Natural killer cell treated with Interleukin-12 subunit alpha and Interleukin-12 subunit beta and Interleukin-15 and Interleukin-18, amount 100 ng/mL, for 72 hours (primary cell): ENCODE data around the gene CNP. TPM values are rescaled to one million over a fixed set of nuclear protein-coding genes. Genes with fewer than 3 reads are reported as not detected.

Source experiments
- ATAC-seq, 2 donors: fragments of 150-1000 bp; cut with Tn5 transposase in 1 of 2; sonication (Bioruptor Pico), chemical (Tn5 transposase) in 1 of 2; 2 replicates each; pipeline ENCODE4 v1.10.0; 2021
- DNase-seq: peaks from one replicate; pipeline ENCODE4 v3.0.0; 2022; ENCODE audit warnings: low spot score
- H3K27ac Mint-ChIP-seq, 2 donors: 1 replicate in 1 of 2; 2 replicates in 1 of 2; pipeline ENCODE4 v1.8.0; 2022; ENCODE audit warnings: mixed read lengths in 2 of 2, mild to moderate bottlenecking in 1 of 2, moderate library complexity in 1 of 2
- H3K27me3 Mint-ChIP-seq, 2 donors: 1 replicate in 1 of 2; 2 replicates in 1 of 2; pipeline ENCODE4 v1.8.0; 2022; ENCODE audit warnings: mixed read lengths in 2 of 2
- H3K36me3 Mint-ChIP-seq: one replicate; pipeline ENCODE4 v1.8.0; 2022; ENCODE audit warnings: mixed read lengths
- H3K4me1 Mint-ChIP-seq, 2 donors: 1 replicate in 1 of 2; 2 replicates in 1 of 2; pipeline ENCODE4 v1.8.0; 2022; ENCODE audit warnings: low read depth in 2 of 2, mixed read lengths in 2 of 2, mild to moderate bottlenecking in 1 of 2
- H3K4me3 Mint-ChIP-seq: one replicate; pipeline ENCODE4 v1.8.0; 2022; ENCODE audit warnings: mixed read lengths
- H3K9me3 Mint-ChIP-seq: 2 replicates; pipeline ENCODE4 v1.8.0; 2022; ENCODE audit warnings: mixed read lengths
- total RNA-seq, 2 donors: library from RNA; stranded (reverse); gene quantifications; one replicate each; pipeline ENCODE4 v1.2.3, GENCODE V29; 2022

Gene CNP
- total RNA-seq, 2 donors from 2014 or later = 55.6 to 81.9 TPM

DNA sequence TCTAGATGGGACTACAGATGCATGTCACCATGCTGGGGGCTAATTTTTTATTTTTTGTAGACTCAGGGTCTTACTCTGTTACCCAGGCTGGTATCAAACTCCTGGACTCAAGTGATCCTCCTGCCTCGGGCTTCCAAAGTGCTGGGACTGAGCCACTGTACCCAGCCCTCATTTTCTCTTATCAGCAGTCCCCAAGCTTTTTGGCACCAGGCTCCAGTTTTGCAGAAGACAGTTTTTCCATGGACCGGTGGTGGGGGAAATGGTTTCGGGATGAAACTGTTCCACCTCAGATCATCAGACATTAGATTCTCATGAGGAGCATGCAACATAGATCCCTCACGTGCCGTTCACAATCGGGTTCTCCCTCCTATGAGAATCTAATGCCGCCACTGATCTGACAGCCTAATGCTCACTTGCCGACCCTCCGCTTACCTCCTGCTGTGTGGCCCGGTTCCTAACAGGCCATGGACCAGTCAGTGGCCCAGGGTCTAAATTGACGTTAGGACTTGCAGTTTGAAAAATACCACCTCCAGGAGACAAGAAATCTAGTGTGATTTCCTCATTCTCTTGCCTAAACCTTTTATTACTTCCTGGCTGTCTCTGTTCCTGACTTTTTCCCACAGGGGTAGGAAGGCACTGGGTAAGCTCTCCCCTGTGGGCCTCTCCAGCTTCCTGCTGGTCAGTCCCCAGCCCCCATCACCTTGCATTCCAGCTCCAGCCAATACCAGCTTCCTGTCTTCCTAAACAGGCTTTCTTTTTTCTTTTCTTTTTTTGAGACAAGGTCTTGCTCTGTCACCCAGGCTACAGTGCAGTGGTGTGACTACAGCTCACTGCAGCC lies 9.3 kb upstream of the CNP start:
- Mint-ChIP-seq H3K9me3 (no peaks in the 10 kb centered on the region), H3K36me3 (no peaks in the 10 kb centered on the region), H3K27me3 (no peaks in the 10 kb centered on the region), H3K4me3 (no peak overlapping the region), H3K4me1 (no peaks in the 10 kb centered on the region), H3K27ac (no peak overlapping the region)
- ATAC-seq = no peak
- no peak for DNase-seq

DNA sequence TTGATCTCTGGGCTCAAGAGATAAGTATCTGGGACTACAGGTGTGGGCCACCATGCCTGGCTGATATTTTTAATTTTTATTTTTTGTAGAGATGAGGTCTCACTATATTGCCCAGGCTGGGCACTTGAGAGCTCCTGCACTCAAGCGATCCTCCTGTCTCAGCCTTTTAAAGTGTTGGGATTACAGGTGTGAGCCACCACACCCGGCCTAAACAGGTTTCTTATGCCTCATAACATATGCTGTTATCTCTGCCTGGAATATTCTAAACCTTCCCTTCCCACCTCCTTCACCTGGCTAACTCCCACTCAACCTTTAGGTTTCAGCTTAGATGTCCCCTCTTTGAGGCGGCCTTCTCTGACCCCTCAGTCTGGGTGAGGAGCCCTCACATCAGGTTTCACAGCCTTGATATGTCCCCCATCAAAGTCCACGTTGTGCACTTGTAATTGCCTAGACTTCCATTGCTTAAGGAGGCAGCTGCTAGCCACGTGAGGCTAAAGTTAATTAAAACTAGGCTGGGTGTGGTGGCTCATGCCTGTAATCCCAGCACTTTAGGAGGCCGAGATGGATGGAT lies 8.6 kb upstream of the CNP start:
- ATAC-seq (no peak), DNase-seq (no peak)
- no peaks in the 10 kb centered on the region for H3K9me3 Mint-ChIP-seq
- H3K27me3 Mint-ChIP-seq = no peaks in the 10 kb centered on the region
- no peak overlapping the region for H3K4me3 Mint-ChIP-seq
- H3K4me1 Mint-ChIP-seq = no peaks in the 10 kb centered on the region
- H3K36me3 Mint-ChIP-seq = no peaks in the 10 kb centered on the region
- no peak overlapping the region for H3K27ac Mint-ChIP-seq

DNA sequence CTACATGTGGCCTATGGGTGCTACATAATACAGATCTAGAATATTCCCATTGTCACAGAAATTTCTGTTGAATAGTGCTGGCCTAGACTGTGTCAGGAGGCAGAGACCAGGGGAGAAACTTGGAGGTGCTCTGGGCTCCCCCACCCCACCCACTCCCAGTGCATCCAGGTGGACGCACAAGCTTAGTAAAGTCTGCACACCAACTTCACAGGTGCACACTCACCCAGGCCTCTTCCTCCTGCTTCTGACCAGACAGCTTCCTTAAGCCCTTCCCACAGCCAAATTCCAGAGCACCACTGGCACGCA lies 7.6 kb upstream of the CNP start:
- H3K27ac Mint-ChIP-seq = no peak overlapping the region
- no peaks in the 10 kb centered on the region for H3K9me3 Mint-ChIP-seq
- no peak overlapping the region for H3K4me3 Mint-ChIP-seq
- DNase-seq = no peak
- H3K27me3 Mint-ChIP-seq = no peaks in the 10 kb centered on the region
- H3K4me1 Mint-ChIP-seq = no peaks in the 10 kb centered on the region
- H3K36me3 Mint-ChIP-seq = no peaks in the 10 kb centered on the region
- no peak for ATAC-seq

DNA sequence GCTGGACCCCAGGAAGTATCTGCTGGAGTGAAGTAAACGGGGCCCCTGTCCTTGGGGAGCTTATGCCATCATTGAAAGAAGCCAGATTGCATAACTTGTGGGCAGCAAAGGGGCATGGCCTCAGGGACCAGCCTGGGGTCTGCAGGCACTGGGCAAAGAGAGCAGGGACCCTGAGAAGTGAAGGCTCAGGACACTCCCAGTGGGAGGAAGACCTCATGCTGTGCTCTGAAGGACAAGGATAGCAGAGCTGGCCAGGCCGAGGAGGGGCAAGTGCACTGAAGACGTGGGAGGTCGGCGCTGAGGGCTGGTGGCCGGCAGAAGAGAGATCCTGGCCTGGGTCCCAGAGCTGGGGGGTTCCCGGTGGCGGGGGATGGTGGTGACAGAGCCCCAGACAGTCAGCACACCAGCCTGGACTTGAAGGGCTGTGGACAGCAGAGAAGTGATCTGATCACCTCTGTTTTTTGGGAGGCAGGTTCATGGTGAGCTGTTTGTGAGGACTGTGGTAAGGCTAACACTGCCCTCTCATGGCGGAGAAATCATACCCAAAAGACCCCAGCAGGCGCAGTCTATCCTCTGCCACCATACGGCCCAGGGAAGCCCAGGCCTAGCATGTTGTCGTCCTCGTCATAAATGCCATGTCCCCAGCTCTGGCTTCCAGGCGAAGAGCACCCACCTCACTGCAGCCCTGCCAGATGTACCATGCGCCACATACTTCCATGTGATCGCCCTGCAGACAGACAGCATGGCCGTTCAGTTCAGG lies 7.1 kb upstream of the CNP start:
- Mint-ChIP-seq H3K27ac (no peak overlapping the region), H3K4me1 (no peaks in the 10 kb centered on the region), H3K9me3 (no peaks in the 10 kb centered on the region), H3K4me3 (no peak overlapping the region), H3K27me3 (no peaks in the 10 kb centered on the region), H3K36me3 (no peaks in the 10 kb centered on the region)
- DNase-seq (no peak), ATAC-seq (no peak)

DNA sequence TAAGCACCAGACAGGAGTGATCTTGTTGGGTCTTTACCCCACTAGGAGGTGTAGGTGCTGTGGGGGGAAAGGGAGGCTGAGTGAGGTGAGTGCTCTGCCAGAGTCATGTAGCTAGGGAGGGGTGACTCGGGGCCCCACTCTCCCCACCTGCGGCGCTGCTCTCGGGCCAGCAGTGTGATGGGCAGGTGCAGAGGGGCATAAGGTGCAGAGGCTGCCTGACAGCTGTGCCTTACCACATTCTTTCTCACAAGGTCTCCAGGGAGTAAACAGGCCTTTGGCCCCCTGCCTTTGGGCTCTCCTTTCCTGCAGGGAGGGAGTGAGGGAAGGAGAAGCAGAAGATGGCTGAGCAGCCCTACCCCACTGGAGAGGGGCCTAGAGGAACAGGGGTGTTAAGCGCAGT lies 4.5 kb upstream of the CNP start:
- no peaks in the 10 kb centered on the region for H3K9me3 Mint-ChIP-seq
- H3K27me3 Mint-ChIP-seq = no peaks in the 10 kb centered on the region
- no peaks in the 10 kb centered on the region for H3K36me3 Mint-ChIP-seq
- DNase-seq (no peak), ATAC-seq (no peak)
- no peak overlapping the region for H3K27ac Mint-ChIP-seq
- H3K4me1 Mint-ChIP-seq = peaks cover 12 to 16% of the 10 kb centered on the region in 2 donors
- H3K4me3 Mint-ChIP-seq = no peak overlapping the region

DNA sequence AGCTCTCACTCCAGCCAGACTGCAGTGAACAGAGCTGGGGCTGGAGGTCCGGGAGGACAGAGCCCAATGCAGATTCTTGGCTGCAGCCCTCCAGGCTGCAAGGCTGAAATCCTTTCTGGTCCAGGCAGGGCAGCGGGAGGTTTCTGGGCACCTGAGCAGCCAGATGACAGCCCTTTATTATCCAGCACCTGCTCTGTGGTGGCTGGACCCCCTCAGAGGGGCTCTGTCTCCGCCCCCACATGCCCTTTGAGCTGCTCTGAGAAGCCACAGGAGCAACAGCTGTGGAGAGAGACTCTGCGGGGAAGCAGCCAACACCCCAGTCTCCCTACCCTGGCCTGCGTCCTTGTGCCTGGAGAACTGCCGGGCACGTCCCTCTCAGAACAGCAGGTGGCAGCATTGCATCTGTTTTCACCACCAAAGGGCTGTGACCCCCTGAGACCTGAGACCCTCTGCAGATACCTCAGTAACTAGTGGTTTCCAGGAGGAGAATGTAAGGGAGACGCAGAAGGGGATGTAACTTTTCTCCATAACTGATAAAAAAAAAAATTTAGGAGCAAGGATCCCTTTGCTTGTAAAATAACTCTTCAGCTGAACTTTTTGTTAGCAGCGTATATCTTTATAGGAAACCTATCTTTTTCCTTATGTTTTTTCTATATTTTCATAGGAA lies 3.7 kb upstream of the CNP start:
- peak in 1 of 2 donors; percentile 21 for ATAC-seq
- no peaks in the 10 kb centered on the region for H3K9me3 Mint-ChIP-seq

DNA sequence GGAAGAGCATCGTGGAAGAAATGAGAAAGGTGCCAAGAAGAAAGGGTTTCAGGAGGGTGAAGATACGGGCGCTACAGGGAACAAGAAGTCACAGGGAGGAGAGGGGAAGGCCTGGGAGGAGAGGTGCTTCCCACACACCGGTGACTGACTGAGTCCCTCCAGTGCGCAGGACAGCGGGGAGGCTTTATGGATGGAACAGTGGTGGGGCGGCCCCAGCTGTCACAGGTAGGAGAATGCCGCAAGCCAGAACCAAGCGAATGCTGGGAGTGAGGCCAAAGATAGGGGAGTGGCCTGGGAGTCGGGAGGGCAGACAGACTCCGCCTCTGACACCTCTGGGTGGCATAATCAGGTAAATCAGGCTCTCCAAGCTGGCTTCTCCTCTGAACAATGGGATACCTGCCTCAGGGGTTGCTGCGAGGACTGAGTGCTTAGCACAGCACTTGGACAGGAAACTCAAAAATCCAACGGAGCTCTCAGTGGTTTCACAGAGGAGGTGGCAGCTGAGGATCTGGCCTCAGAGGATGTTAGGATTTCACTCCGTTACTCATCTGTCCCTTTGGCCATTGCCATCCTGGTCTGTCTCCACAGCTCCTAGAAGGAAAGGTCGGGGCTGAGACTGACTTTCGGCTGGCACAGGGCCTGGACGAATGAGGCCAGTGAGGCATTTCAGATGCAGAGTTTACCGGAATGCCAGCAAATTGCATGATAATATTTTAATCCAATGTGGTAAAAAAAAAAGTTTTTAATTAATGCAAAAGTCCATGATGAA lies 717 bp upstream of the CNP start:
- H3K9me3 Mint-ChIP-seq = no peaks in the 10 kb centered on the region
- H3K4me1 Mint-ChIP-seq = peaks cover 19 to 24% of the 10 kb centered on the region in 2 donors
- no peaks in the 10 kb centered on the region for H3K36me3 Mint-ChIP-seq
- peak; percentile 39 to 45 for ATAC-seq
- no peaks in the 10 kb centered on the region for H3K27me3 Mint-ChIP-seq
- peak overlapping the region; percentile 4 to 65 for H3K27ac Mint-ChIP-seq
- DNase-seq = no peak
- H3K4me3 Mint-ChIP-seq = peak overlapping the region; percentile 77

More for the DNA sequence above, 3.7 kb upstream of the CNP start:
- H3K36me3 Mint-ChIP-seq = no peaks in the 10 kb centered on the region
- no peak overlapping the region for H3K4me3 Mint-ChIP-seq
- peaks cover 17 to 20% of the 10 kb centered on the region in 2 donors for H3K4me1 Mint-ChIP-seq
- no peak overlapping the region for H3K27ac Mint-ChIP-seq
- no peaks in the 10 kb centered on the region for H3K27me3 Mint-ChIP-seq
- peak; percentile 75 for DNase-seq

DNA sequence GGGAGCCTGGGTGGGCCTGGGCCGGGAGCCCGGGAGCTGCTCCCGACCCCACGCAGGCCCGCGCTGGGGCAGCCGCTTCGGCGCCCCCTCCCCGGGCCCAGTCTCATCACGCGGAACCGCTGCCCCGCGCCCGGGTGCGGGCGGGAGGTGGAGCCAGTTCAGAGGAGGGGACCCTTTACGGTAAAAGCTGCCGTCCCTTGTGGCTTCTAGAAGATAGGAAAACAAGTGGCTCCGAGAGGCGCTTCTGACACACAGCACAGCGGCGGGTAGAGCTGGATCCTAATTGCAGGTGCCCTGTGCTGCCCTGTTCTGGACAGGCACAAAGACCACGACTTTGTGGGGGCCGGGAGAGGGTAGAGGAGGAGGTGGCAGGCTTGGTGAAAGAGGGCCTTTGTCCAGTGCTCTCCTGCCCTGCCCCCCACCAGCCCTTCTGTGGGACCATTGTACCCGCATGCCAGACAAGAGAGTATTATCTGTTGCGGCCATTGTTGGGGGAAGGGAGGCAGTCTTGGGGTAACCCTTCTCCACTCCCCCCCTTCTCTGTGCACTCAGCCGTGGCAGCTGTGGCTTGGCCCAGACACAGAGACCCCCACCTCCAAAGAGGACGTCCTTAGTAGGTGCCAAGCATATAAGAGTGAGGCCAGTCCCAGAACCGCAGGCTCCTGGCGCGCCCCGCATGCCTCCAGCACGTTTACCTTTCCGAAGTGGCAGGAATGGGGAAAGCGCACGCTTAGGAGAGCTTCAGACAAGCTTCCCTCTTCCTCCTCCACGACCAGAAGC lies 736 bp downstream of the CNP start:
- H3K9me3 Mint-ChIP-seq = no peaks in the 10 kb centered on the region
- no peaks in the 10 kb centered on the region for H3K27me3 Mint-ChIP-seq
- H3K36me3 Mint-ChIP-seq = no peaks in the 10 kb centered on the region
- peak; percentile 34 to 39 for ATAC-seq
- H3K27ac Mint-ChIP-seq = peak overlapping the region; percentile 56 to 64
- peak overlapping the region; percentile 77 for H3K4me3 Mint-ChIP-seq
- H3K4me1 Mint-ChIP-seq = peaks cover 24% of the 10 kb centered on the region in 2 donors
- no peak for DNase-seq

DNA sequence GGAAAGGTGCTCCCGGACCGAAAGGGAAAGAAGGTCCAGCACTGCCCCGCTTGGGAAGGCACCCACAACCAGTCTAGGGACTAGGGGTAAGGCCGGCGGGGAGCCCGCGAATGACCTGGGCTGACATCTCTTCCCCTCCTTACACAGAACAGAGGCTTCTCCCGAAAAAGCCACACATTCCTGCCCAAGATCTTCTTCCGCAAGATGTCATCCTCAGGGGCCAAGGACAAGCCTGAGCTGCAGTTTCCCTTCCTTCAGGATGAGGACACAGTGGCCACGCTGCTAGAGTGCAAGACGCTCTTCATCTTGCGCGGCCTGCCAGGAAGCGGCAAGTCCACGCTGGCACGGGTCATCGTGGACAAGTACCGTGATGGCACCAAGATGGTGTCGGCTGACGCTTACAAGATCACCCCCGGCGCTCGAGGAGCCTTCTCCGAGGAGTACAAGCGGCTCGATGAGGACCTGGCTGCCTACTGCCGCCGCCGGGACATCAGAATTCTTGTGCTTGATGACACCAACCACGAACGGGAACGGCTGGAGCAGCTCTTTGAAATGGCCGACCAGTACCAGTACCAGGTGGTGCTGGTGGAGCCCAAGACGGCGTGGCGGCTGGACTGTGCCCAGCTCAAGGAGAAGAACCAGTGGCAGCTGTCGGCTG lies 1.5 kb downstream of the CNP start:
- Mint-ChIP-seq H3K36me3 (no peaks in the 10 kb centered on the region), H3K9me3 (no peaks in the 10 kb centered on the region), H3K4me1 (peaks cover 24 to 30% of the 10 kb centered on the region in 2 donors), H3K27me3 (no peaks in the 10 kb centered on the region), H3K4me3 (peak overlapping the region; percentile 77), H3K27ac (peak overlapping the region; percentile 54 to 64)
- no peak for ATAC-seq
- DNase-seq = no peak

DNA sequence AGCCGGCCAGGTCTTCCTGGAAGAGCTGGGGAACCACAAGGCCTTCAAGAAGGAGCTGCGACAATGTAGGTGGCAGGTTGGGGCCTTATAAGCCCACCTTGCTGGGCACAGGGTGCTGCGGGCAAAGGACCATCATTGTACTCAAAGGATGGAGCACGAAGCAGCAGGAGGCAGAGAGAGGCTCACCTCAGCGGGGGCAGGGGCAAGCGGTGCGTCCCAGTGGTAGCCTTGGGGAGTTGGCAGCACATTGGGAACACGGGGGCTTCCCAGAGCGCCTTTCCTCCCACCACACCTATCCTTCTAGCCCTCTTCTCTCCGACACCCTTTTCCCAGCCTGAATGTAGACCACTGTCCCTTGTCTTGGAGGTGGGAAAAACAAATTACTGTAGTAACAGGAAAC lies 2.1 kb downstream of the CNP start:
- Mint-ChIP-seq H3K4me1 (peaks cover 29 to 36% of the 10 kb centered on the region in 2 donors), H3K36me3 (no peaks in the 10 kb centered on the region), H3K27ac (no peak overlapping the region), H3K27me3 (no peaks in the 10 kb centered on the region), H3K9me3 (no peaks in the 10 kb centered on the region), H3K4me3 (peak overlapping the region; percentile 25)
- ATAC-seq (no peak), DNase-seq (no peak)

DNA sequence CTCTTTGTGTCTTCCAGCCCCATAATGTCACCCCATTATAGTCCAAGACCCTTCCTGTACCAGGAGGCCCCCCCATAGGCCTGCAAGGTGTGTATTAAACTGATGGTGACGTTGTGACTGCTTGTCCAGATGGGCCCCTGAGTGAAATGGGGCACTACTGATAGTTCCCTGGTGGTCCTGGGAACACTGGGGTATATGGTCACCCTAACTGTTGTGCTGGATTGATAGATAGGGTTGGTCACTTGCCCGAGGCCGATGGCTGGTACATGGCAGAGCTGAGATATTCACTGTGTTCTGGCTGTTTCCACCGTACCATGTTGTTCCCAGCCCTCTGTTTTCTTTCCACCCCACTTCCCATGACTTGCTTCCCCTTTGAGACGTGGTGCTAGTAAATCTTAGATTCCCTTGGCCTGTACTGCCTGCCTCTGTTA lies 4.3 kb downstream of the CNP start:
- Mint-ChIP-seq H3K27ac (no peak overlapping the region), H3K4me1 (peaks cover 16 to 31% of the 10 kb centered on the region in 2 donors), H3K9me3 (no peaks in the 10 kb centered on the region), H3K27me3 (no peaks in the 10 kb centered on the region), H3K36me3 (no peaks in the 10 kb centered on the region), H3K4me3 (no peak overlapping the region)
- no peak for DNase-seq
- ATAC-seq = no peak

DNA sequence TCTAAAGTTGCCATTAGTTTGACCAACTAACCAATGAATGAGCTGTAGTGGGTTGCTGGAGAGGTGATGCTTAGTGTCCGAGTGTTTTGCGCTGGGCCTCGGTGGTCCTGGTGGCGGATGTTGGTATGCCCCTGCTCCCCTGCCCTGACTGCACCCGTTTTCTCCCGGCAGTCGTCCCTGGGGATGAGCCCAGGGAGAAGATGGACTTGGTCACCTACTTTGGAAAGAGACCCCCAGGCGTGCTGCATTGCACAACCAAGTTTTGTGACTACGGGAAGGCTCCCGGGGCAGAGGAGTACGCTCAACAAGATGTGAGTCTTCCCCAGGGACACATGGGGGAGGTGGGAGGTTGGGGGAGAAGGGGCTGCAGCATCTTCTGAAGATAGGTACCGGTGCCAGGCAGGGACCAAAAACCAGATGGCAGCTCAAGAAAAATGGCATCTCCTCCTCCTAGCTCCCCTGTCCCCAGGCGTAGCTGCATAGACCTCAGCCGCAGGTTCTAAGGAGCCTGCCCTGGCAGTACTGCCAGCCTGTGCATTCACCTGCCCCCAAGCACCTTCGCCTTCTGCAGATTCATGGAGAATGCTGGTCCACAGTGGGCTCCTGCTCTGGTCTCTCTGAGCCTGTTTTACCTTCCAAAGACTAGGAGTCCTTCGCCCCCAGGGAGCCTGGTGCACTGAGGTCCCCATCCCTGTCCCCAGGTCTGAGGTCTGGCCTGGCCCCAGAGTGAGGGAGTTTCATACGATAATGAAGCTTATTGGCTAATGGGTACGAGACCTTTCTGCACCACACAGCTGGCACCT lies 5.3 kb downstream of the CNP start:
- H3K9me3 Mint-ChIP-seq = no peaks in the 10 kb centered on the region
- peaks cover 5% of the 10 kb centered on the region for H3K36me3 Mint-ChIP-seq

More for the DNA sequence above, 5.3 kb downstream of the CNP start:
- no peak overlapping the region for H3K27ac Mint-ChIP-seq
- H3K4me1 Mint-ChIP-seq = peaks cover 13 to 31% of the 10 kb centered on the region in 2 donors
- ATAC-seq (no peak), DNase-seq (no peak)
- no peaks in the 10 kb centered on the region for H3K27me3 Mint-ChIP-seq
- H3K4me3 Mint-ChIP-seq = no peak overlapping the region
